ENCODE measurements around the gene CATSPERZ.
A peak's percentile ranks its signal among the peaks of the same experiment; 100 is the strongest.
"Not testable (repeated sequence)": the region's sequence is repeated elsewhere in the genome, so short reads cannot be mapped to it uniquely, and the experiment has no call there.

Gene CATSPERZ

DNA sequence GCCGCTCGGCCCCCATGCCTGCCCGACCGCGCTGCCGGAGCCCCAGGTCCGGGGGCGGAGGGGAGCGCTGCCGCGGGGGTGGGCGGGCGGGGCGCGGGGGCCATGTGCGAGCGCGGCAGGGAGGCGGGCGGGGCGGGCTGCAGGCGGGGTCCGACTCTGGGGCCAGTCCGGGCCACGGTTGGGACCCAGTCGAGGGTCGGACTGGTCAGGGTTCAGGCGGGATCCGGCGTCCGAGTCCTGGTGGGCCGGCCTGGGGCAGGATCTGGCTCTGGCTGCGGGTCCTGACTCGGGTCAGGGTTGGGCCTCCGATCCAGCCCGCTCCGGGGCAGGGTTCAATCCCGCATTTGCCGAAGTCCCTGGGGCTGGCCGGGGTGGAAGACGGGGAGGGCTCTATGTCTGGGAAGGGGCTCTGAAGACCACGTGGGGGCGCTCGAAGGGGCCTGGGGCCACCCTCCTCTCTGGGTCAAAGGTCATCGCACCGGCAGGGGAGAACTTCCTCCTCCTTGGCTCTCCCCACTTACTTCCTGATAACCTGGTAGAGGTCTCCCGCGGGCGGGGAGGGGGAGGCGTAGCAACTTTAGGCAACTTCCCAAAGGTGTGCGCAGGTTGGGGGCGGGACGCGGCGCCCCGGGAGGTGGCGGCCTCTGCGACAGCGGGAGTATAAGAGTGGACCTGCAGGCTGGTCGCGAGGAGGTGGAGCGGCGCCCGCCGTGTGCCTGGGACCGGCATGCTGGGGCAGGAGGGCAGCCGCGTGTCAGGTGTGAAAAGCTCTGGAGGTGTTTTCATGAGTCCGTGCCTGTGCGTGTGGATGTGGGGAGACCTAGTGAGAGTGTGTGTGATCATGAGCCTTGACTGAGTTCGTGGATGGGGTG, 5.8 kb downstream of the CATSPERZ start:
- Mint-ChIP-seq H3K9me3 (no peaks in the 10 kb centered on the region), H3K27ac (peak overlapping the region; percentile 92 to 93), H3K27me3 (peaks cover under 1 to 2% of the 10 kb centered on the region in 2 donors), H3K4me3 (peak overlapping the region; percentile 97 to 98), H3K4me1 (ENCODE audit: low read depth in 2 of 2) (peaks cover 17 to 22% of the 10 kb centered on the region in 2 donors), H3K36me3 (ENCODE audit: insufficient read depth) (peaks cover 33% of the 10 kb centered on the region)
- ATAC-seq (replicated peaks) (peak; percentile 13), DNase-seq (peak; percentile 37 to 46 (median 42))

DNA sequence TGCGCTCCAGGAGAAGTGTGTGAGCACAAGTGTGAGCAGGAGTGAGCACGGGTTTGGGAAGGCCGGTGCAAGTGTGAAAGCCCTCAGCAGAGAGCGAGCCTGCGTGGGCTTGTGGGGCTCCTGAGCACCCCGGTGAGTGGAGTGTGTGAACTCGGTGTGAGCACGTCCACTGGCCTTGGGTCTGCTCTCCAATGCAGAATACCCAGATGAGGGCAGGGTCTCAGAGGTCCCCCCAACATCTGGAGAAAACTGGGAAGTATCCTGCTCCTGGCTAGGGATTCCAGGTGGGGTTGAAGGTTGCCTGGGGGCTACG, 6.4 kb downstream of the CATSPERZ start:
- Mint-ChIP-seq H3K4me1 (ENCODE audit: low read depth in 2 of 2) (peaks cover 16 to 22% of the 10 kb centered on the region in 2 donors), H3K36me3 (ENCODE audit: insufficient read depth) (peaks cover 30% of the 10 kb centered on the region), H3K27me3 (no peaks in the 10 kb centered on the region), H3K9me3 (no peaks in the 10 kb centered on the region), H3K4me3 (peak overlapping the region; percentile 97 to 98), H3K27ac (peak overlapping the region; percentile 92 to 93)
- DNase-seq = no peak
- ATAC-seq (replicated peaks) = no peak

DNA sequence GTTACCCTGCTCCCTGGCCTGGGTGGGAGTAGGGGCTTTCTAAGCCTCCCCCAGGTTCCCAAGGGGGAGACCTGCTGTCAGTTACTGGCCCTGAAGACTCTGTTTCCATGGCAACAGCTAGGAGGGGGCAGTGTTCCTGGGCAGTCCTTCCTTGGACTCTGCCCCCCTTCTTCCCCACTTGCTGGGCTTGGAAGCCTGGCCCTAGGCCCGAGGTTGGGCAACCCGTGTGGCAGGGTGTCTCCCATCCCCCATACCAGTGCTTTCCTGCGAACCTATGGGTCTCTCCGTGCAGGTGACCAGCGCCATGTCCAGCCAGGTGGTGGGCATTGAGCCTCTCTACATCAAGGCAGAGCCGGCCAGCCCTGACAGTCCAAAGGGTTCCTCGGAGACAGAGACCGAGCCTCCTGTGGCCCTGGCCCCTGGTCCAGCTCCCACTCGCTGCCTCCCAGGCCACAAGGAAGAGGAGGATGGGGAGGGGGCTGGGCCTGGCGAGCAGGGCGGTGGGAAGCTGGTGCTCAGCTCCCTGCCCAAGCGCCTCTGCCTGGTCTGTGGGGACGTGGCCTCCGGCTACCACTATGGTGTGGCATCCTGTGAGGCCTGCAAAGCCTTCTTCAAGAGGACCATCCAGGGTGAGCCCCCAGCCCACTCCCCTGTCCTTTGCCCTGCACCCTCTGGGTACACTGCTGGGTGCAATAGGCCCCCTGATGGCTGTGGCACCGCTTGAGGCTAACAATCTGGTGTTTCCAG, 6.9 kb downstream of the CATSPERZ start:
- Mint-ChIP-seq H3K36me3 (ENCODE audit: insufficient read depth) (peaks cover 26% of the 10 kb centered on the region), H3K4me1 (ENCODE audit: low read depth in 2 of 2) (peaks cover 16 to 19% of the 10 kb centered on the region in 2 donors), H3K9me3 (no peaks in the 10 kb centered on the region), H3K27ac (peak overlapping the region in 1 of 2 donors; percentile 93), H3K4me3 (peak overlapping the region; percentile 97 to 98), H3K27me3 (no peaks in the 10 kb centered on the region)
- ATAC-seq (replicated peaks) (no peak), DNase-seq (no peak)

DNA sequence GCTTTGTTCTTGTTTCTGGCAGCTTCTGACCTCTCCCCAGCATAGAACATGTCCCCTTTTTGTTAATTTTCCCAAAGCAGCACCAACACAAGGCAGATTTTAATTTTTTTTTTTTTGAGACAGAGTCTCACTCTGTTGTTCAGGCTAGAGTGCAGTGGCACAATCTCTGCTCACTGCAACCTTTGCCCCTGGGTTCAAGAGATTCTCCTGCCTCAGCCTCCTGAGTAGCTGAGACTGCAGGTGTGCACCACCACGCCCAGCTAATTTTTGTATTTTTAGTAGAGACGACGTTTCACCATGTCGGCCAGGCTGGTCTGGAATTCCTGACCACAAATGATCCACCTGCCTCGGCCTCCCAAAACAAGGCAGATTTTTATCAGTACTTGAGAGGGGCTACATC, 7.6 kb downstream of the CATSPERZ start:
- not testable (repeated sequence) for DNase-seq; ATAC-seq (replicated peaks); H3K27me3 Mint-ChIP-seq; H3K9me3 Mint-ChIP-seq
- Mint-ChIP-seq H3K4me1 (ENCODE audit: low read depth in 2 of 2) (peaks cover 21 to 24% of the 10 kb centered on the region in 2 donors), H3K27ac (peak overlapping the region; percentile 31 to 93), H3K36me3 (ENCODE audit: insufficient read depth) (peaks cover 21% of the 10 kb centered on the region), H3K4me3 (peak overlapping the region; percentile 27 to 97)

DNA sequence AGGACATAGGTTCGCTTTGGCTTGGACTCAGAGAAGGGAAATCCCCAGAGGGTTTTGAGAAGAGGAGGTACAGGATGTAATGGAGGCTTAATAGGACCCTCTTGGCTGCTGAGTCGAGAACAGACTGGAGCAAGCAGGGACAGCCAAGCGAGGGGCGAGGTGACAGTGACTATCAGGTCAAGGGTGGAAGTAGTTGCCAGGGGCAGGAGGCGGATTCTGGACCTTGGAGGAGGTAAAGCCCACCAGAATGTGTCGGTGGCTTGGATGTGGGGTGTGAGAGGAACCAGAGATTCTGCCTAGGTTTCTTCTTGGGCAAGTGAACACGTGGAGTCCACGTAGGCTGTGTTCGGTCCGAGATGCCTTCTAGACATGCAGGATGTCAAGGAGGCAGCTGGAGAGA, 12.8 kb downstream of the CATSPERZ start:
- no peaks in the 10 kb centered on the region for H3K9me3 Mint-ChIP-seq
- H3K27ac Mint-ChIP-seq = peak overlapping the region; percentile 51 to 74
- H3K36me3 Mint-ChIP-seq (ENCODE audit: insufficient read depth) = peaks cover 38% of the 10 kb centered on the region
- DNase-seq (no peak), ATAC-seq (replicated peaks) (no peak)
- no peaks in the 10 kb centered on the region for H3K27me3 Mint-ChIP-seq
- no peak overlapping the region for H3K4me3 Mint-ChIP-seq
- peaks cover 25 to 26% of the 10 kb centered on the region in 2 donors for H3K4me1 Mint-ChIP-seq (ENCODE audit: low read depth in 2 of 2)

DNA sequence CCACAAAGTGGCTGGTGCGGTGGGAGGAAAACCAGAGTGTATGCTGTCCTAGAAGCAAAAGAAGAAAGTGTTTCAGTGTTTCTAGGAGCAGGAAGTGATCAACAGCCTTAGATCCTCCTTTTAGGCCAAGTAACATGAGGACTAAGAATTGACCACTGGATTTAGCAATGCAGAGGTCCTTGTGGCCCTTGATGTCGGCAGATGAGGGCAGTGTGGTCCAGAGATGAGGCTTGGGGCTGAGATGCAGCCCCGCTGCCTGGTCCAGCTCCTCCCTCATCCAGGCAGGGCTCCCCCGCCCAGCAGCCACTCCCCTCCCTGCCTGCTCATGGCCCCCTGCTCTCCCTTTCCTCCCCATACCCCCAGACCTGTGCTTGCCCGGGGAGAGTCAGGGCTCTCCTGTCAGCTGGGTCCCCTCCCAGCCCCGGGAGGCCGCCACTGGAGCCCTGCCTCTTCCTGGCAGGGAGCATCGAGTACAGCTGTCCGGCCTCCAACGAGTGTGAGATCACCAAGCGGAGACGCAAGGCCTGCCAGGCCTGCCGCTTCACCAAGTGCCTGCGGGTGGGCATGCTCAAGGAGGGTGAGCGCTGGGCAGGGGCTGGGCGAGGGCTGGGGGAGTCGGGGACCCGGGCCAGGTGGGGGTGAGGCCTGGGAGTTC, 13.5 kb downstream of the CATSPERZ start:
- DNase-seq = no peak
- peaks cover 30 to 31% of the 10 kb centered on the region in 2 donors for H3K4me1 Mint-ChIP-seq (ENCODE audit: low read depth in 2 of 2)
- ATAC-seq (replicated peaks) = no peak
- no peak overlapping the region for H3K4me3 Mint-ChIP-seq
- H3K9me3 Mint-ChIP-seq = no peaks in the 10 kb centered on the region
- H3K36me3 Mint-ChIP-seq (ENCODE audit: insufficient read depth) = peaks cover 45% of the 10 kb centered on the region
- peak overlapping the region; percentile 51 to 74 for H3K27ac Mint-ChIP-seq
- H3K27me3 Mint-ChIP-seq = no peaks in the 10 kb centered on the region

DNA sequence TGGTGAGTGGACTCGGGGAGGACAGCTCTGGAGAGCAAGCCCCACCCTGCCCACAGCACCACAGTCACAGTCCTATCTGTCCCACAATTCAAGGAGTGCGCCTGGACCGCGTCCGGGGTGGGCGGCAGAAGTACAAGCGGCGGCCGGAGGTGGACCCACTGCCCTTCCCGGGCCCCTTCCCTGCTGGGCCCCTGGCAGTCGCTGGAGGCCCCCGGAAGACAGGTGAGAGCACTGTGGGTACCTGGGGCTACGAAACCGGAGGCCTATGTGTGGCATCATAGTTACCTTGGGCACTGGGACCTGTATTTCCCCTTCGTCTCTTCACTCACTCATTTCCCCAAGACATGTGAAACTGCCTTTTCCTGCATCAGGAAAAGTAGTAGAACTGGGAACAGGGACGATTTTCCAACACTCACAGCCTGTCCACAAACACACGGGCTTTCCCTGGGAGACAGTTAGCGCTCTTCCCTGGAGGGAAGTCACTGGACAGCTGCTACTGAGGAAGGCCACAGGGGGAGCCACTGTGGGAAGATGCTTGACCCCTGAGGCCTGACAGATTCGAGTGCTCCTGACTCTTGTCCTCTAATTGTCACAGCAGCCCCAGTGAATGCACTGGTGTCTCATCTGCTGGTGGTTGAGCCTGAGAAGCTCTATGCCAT, 14.1 kb downstream of the CATSPERZ start:
- Mint-ChIP-seq H3K36me3 (ENCODE audit: insufficient read depth) (peaks cover 49% of the 10 kb centered on the region), H3K4me3 (no peak overlapping the region), H3K9me3 (no peaks in the 10 kb centered on the region), H3K27me3 (no peaks in the 10 kb centered on the region), H3K4me1 (ENCODE audit: low read depth in 2 of 2) (peaks cover 36% of the 10 kb centered on the region in 2 donors), H3K27ac (no peak overlapping the region)
- no peak for DNase-seq
- ATAC-seq (replicated peaks) = no peak

DNA sequence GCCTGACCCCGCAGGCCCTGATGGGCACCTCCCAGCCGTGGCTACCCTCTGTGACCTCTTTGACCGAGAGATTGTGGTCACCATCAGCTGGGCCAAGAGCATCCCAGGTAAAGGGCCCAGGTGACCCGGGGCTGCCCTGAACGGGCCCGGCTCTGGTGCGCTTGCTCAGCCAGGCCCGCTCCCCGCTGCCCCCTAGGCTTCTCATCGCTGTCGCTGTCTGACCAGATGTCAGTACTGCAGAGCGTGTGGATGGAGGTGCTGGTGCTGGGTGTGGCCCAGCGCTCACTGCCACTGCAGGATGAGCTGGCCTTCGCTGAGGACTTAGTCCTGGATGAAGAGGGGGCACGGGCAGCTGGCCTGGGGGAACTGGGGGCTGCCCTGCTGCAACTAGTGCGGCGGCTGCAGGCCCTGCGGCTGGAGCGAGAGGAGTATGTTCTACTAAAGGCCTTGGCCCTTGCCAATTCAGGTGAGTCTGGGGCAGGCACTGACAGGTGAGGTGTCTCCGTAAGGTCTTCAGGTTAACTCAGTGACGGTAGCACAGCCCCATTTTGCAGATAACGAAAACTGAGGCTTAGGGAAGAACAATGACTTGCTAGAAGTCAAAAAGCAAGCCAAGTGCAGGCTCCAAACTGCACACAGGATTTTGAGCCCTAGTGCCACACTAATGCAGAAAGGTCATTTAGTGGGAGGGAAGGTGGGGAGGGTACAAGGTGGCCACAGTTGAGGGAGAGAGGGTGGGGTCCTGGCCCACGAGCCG, 14.8 kb downstream of the CATSPERZ start:
- H3K4me1 Mint-ChIP-seq (ENCODE audit: low read depth in 2 of 2) = peaks cover 39 to 42% of the 10 kb centered on the region in 2 donors
- H3K36me3 Mint-ChIP-seq (ENCODE audit: insufficient read depth) = peaks cover 54% of the 10 kb centered on the region
- no peaks in the 10 kb centered on the region for H3K27me3 Mint-ChIP-seq
- no peak overlapping the region for H3K27ac Mint-ChIP-seq
- DNase-seq = no peak
- ATAC-seq (replicated peaks) = no peak
- no peaks in the 10 kb centered on the region for H3K9me3 Mint-ChIP-seq
- H3K4me3 Mint-ChIP-seq = no peak overlapping the region

DNA sequence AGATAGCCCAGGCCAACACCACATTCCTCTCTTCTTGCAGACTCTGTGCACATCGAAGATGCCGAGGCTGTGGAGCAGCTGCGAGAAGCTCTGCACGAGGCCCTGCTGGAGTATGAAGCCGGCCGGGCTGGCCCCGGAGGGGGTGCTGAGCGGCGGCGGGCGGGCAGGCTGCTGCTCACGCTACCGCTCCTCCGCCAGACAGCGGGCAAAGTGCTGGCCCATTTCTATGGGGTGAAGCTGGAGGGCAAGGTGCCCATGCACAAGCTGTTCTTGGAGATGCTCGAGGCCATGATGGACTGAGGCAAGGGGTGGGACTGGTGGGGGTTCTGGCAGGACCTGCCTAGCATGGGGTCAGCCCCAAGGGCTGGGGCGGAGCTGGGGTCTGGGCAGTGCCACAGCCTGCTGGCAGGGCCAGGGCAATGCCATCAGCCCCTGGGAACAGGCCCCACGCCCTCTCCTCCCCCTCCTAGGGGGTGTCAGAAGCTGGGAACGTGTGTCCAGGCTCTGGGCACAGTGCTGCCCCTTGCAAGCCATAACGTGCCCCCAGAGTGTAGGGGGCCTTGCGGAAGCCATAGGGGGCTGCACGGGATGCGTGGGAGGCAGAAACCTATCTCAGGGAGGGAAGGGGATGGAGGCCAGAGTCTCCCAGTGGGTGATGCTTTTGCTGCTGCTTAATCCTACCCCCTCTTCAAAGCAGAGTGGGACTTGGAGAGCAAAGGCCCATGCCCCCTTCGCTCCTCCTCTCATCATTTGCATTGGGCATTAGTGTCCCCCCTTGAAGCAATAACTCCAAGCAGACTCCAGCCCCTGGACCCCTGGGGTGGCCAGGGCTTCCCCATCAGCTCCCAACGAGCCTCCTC, 15.7 kb downstream of the CATSPERZ start:
- H3K27me3 Mint-ChIP-seq; ATAC-seq (replicated peaks); DNase-seq; H3K9me3 Mint-ChIP-seq: not testable (repeated sequence)
- Mint-ChIP-seq H3K4me3 (peak overlapping the region; percentile 88 to 94), H3K36me3 (ENCODE audit: insufficient read depth) (peaks cover 52% of the 10 kb centered on the region), H3K27ac (peak overlapping the region; percentile 98 to 99), H3K4me1 (ENCODE audit: low read depth in 2 of 2) (peaks cover 40% of the 10 kb centered on the region in 2 donors)

DNA sequence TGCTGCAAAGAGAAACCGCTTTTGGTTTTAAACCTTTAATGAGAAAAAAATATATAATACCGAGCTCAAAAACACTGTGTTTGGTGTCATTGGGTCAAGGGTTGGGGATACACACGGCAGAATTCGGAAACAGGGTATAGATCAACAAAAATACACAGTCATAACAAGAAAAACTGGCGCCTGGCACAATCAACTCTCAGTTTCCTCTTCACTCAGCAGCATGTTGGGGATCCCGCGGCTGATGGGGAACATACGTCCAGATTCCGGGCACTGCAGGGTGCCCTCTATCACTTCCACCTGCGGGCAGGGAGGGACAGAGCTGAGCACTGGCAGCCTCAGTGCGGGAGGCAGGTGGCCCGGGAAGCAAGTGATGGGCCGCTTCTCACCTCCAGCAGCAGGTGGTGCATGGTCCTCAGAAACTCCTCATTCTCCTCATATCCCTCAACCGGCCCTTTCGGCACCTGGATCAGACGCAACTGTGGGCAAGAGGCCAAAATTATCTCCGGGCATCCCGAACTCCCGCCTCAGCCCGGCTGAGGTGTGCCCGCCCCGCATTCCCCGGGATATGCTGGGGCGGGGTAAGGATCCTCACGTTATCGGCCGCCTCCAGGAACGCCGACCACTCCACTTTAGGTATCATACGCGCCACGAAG, 16.6 kb downstream of the CATSPERZ start:
- peak; percentile 7 for ATAC-seq (replicated peaks)
- peaks cover 53% of the 10 kb centered on the region for H3K36me3 Mint-ChIP-seq (ENCODE audit: insufficient read depth)
- H3K4me3 Mint-ChIP-seq = peak overlapping the region; percentile 88 to 94
- peak; percentile 36 to 46 (median 43) for DNase-seq
- H3K27ac Mint-ChIP-seq = peak overlapping the region; percentile 98 to 99
- no peaks in the 10 kb centered on the region for H3K9me3 Mint-ChIP-seq
- no peaks in the 10 kb centered on the region for H3K27me3 Mint-ChIP-seq
- H3K4me1 Mint-ChIP-seq (ENCODE audit: low read depth in 2 of 2) = peaks cover 39 to 43% of the 10 kb centered on the region in 2 donors

DNA sequence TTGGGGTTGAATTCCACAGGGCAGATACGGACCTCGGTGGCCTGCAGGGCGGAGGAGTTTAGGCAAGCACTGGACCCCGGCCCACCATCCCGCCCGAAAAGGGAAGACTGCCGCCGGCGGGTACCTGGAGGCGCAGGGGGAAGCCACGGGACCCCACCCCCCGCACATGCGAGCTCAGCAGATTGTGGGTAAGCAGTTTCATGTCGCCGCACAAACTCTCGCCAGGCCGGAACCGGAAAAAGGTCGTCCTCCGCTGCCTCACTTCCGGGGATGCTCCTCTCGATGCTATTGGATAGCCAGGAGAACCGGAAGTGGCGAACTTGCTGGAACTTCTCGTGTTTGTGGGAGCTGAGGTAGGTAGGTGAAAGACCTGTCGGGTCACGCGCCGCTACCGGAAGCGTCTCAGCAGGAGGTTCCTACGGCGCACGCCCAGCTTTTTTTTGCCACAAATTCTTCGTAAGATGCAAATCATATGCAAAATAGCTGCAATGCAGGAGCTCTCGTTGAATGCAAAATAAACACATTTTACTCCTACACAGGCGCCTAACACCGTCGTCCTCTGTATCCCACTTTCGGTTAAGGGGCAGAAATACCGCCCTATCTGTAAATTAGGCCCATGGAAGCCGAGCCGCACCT, 17.3 kb downstream of the CATSPERZ start, which contains the start of gene TRMT112:
Gene TRMT112, minus strand, starts transcription at position 235 of the 636 bp plus-strand sequence. Its CDS starts 33 bp downstream, at position 202.
- Mint-ChIP-seq H3K27me3 (no peaks in the 10 kb centered on the region), H3K9me3 (no peaks in the 10 kb centered on the region), H3K36me3 (ENCODE audit: insufficient read depth) (peaks cover 53% of the 10 kb centered on the region), H3K4me3 (peak within 1 kb of the TSS; percentile 88 to 94), H3K4me1 (ENCODE audit: low read depth in 2 of 2) (peaks cover 38 to 42% of the 10 kb centered on the region in 2 donors), H3K27ac (peak within 1 kb of the TSS; percentile 98 to 99)
- DNase-seq (peak; percentile 93 to 97 (median 94)), ATAC-seq (replicated peaks) (peak; percentile 77)
